Right lobe of liver (tissue), 4 donors: ENCODE results near the gene LYST.

Experiments
- POLR2A ChIP-seq: fragments of 450-650 bp; IDR thresholded peaks from one replicate; pipeline ENCODE4 v1.6.1; 2017; ENCODE audit warnings: antibody characterized with exemption, mild to moderate bottlenecking
- TF ChIP-seq, protein P1 (sequence below), 4 donors: fragments of 200-600 bp in 3 of 4; fragments of 450-650 bp in 1 of 4; IDR thresholded peaks; one replicate each; pipeline versions ENCODE4 v1.5.1 to v1.8.0; 2016 to 2022; ENCODE audit warnings: antibody characterized with exemption in 4 of 4, mild to moderate bottlenecking in 2 of 4
- donor health status: DM: no; HTN: no; CAD: no.
- donor health status: DM: no; HTN: no; CAD: no.
- donor health status: DM: no; HTN: yes; CAD: no.

DNA sequence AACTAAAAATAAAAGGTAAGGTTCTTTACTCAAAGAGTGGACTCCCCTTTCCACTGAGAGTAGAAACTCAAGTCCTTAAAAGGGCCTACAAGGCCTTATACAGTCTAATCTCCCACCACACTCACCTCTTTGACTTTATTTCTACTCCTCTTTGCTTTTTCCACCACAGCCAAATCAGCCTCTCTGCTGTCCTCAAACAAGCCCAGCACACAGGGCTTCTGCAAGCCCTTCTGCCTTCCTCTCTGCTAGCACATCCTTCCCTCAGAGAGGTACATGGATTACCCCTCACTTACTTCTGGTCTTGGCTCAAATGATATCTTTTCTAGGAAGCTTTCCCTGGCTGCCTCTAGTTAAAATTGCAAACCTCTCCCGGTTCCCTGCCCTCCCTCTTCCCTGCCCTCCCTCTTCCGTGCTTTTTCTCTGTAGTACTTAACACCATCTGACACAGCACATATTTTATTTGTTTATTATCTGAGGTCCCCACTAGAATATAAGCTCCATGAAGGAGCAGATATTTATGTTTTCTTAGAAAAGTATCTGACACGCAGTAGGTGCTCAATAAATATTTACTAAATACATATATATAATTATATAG lies 1.7 kb downstream of the LYST start:
- TF ChIP-seq, protein P1, sequence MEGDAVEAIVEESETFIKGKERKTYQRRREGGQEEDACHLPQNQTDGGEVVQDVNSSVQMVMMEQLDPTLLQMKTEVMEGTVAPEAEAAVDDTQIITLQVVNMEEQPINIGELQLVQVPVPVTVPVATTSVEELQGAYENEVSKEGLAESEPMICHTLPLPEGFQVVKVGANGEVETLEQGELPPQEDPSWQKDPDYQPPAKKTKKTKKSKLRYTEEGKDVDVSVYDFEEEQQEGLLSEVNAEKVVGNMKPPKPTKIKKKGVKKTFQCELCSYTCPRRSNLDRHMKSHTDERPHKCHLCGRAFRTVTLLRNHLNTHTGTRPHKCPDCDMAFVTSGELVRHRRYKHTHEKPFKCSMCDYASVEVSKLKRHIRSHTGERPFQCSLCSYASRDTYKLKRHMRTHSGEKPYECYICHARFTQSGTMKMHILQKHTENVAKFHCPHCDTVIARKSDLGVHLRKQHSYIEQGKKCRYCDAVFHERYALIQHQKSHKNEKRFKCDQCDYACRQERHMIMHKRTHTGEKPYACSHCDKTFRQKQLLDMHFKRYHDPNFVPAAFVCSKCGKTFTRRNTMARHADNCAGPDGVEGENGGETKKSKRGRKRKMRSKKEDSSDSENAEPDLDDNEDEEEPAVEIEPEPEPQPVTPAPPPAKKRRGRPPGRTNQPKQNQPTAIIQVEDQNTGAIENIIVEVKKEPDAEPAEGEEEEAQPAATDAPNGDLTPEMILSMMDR (IDR thresholded peaks at IDR 0.05) = no peak
- TF ChIP-seq POLR2A = no peak
